Gastrocnemius medialis (tissue), 4 donors: ENCODE data around the gene SLC24A3. TPM values are rescaled to one million over a fixed set of nuclear protein-coding genes. Genes with fewer than 3 reads are reported as not detected.

Experiments used
- ATAC-seq, 2 donors: fragments of 150-250 bp; one replicate each; pipeline ENCODE4 v1.9.1; 2016
- DNase-seq, 2 donors: peaks; one replicate each; pipeline ENCODE4 v3.0.0-alpha.2; 2019
- H3K27ac ChIP-seq, 4 donors: fragments of 200-600 bp; sonication (generic); 1 replicate in 1 of 4; 2 replicates in 3 of 4; pipeline ENCODE4 v1.5.1; 2016 to 2018; ENCODE audit warnings: mild to moderate bottlenecking in 2 of 4, moderate library complexity in 1 of 4
- H3K27me3 ChIP-seq, 3 donors: fragments of 200-600 bp; sonication (generic) in 2 of 3; 1 replicate in 1 of 3; 2 replicates in 2 of 3; pipeline versions ENCODE4 v1.5.1 to v1.6.0; 2016 to 2019; ENCODE audit warnings: mild to moderate bottlenecking in 1 of 3, moderate library complexity in 1 of 3
- H3K36me3 ChIP-seq, 2 donors: fragments of 200-600 bp; sonication (generic) in 1 of 2; one replicate each; pipeline ENCODE4 v1.5.1; 2017 to 2018
- H3K4me1 ChIP-seq, 2 donors: fragments of 200-600 bp; sonication (generic) in 1 of 2; one replicate each; pipeline ENCODE4 v1.5.1; 2016 to 2017; ENCODE audit warnings: mild to moderate bottlenecking in 2 of 2
- H3K4me3 ChIP-seq, 4 donors: fragments of 200-600 bp; sonication (generic) in 3 of 4; 1 replicate in 1 of 4; 2 replicates in 3 of 4; pipeline ENCODE4 v1.5.1; 2016 to 2019; ENCODE audit warnings: mild to moderate bottlenecking in 2 of 4
- H3K9me3 ChIP-seq, 3 donors: fragments of 200-600 bp; sonication (generic) in 2 of 3; 1 replicate in 1 of 3; 2 replicates in 2 of 3; pipeline ENCODE4 v1.5.1; 2016 to 2019
- POLR2A ChIP-seq, 2 donors: fragments of 450-650 bp; IDR thresholded peaks; one replicate each; pipeline ENCODE4 v1.6.1; 2017; ENCODE audit warnings: antibody characterized with exemption in 2 of 2, mild to moderate bottlenecking in 2 of 2, moderate library complexity in 2 of 2
- in situ Hi-C, 4 donors: fragments of 200-750 bp; cut with MboI; loops; one replicate each; pipeline versions ENCODE4 v1.15.0 to v1.8.0; 2017; ENCODE audit warnings: low sequenced_read_pairs in 4 of 4
- intact Hi-C: fragments of 100-400 bp; cut with DNase I; formaldehyde crosslinking; loops from one replicate; pipeline ENCODE4 v1.15.1; 2023; ENCODE audit warnings: low total_unique reads
- total RNA-seq, 4 donors: library from RNA; depleted of rRNA; stranded (reverse); fragments of >200 nt; gene quantifications; one replicate each; pipeline versions ENCODE4 v1.1.0 to v1.2.3, GENCODE V29; 2016
- TF ChIP-seq, protein P1 (sequence below), 5 experiments: fragments of 450-650 bp in 3 of 5; fragments of 200-600 bp in 2 of 5; sonication (generic) in 2 of 5; IDR thresholded peaks in 4 of 5; conservative IDR thresholded peaks in 1 of 5; 1 replicate in 4 of 5; 2 replicates in 1 of 5; pipeline ENCODE4 v1.5.1; 2016 to 2019; ENCODE audit warnings: antibody characterized with exemption in 5 of 5, mild to moderate bottlenecking in 3 of 5, moderate library complexity in 3 of 5

The SLC24A3 gene
- total RNA-seq, 4 donors from 2014 or later = 3.3 to 7.8 (median 6.7) TPM

DNA sequence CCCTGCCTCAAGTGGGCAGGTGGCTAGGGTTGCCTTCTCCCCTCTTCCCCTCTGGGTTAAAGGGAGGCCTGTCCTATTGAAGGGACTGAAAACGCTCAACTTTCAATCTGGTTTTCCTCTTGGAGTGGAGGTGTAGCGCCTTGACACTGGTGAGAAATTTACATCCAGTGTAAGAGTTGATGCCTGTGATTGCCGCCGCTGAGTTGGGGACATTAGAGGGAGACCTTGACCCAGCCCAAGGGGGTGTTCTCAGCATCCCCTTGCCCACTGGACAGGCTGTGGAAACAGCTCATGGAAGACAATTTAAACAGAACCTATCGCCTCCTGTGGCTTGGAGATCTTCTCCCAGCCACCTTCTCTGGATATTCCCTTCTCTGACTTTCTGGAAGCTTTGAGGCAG is 61.6 kb downstream of the SLC24A3 start:
- TF ChIP-seq, protein P1, sequence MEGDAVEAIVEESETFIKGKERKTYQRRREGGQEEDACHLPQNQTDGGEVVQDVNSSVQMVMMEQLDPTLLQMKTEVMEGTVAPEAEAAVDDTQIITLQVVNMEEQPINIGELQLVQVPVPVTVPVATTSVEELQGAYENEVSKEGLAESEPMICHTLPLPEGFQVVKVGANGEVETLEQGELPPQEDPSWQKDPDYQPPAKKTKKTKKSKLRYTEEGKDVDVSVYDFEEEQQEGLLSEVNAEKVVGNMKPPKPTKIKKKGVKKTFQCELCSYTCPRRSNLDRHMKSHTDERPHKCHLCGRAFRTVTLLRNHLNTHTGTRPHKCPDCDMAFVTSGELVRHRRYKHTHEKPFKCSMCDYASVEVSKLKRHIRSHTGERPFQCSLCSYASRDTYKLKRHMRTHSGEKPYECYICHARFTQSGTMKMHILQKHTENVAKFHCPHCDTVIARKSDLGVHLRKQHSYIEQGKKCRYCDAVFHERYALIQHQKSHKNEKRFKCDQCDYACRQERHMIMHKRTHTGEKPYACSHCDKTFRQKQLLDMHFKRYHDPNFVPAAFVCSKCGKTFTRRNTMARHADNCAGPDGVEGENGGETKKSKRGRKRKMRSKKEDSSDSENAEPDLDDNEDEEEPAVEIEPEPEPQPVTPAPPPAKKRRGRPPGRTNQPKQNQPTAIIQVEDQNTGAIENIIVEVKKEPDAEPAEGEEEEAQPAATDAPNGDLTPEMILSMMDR (IDR thresholded peaks at IDR 0.05 in 4 of 5, conservative IDR thresholded peaks at IDR 0.05 in 1 of 5) = no peak
- TF ChIP-seq POLR2A (IDR thresholded peaks at IDR 0.05) = no peak
- H3K9me3 ChIP-seq = no peaks in the 10 kb centered on the region
- H3K27ac ChIP-seq = no peak overlapping the region
- no peak overlapping the region for H3K4me3 ChIP-seq
- H3K27me3 ChIP-seq = no peaks in the 10 kb centered on the region
- H3K4me1 ChIP-seq = peaks cover 13 to 21% of the 10 kb centered on the region in 2 donors
- DNase-seq = no peak
- no peak for ATAC-seq
- H3K36me3 ChIP-seq = no peaks in the 10 kb centered on the region
- in situ Hi-C loops (no loop called here), intact Hi-C loops (no loop called here)

DNA sequence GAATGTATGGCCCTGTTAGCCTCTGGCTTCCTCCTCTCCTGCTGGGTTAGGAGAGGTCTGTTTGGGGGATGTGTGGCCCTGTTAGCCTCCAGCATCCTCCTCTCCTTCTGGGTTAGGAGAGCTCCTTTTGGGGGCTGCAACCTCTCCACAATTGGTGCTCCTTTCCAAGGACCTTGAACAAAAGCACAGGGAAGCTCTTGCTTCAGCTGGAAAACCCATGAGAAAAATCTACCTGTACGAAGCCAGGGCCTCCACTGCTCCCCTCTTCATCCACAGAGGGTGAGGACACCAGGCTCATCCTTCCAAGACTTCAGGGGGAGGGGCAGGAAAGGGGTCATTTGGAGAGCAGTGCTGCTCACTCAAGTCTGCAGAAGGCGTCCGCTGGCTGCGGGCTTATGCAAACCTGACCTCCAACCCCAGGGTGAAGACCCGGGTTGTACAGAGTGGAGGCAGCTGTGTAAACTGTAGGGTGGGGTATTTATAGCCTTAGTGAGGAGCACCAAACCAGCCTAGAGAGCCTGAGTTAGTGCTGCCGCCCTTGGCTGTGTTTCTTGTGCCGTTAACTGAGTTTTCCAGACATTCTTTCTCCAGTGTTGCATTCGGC is 62.1 kb downstream of the SLC24A3 start:
- ATAC-seq = peak; percentile 32 to 37
- intact Hi-C loops = no loop called here

DNA sequence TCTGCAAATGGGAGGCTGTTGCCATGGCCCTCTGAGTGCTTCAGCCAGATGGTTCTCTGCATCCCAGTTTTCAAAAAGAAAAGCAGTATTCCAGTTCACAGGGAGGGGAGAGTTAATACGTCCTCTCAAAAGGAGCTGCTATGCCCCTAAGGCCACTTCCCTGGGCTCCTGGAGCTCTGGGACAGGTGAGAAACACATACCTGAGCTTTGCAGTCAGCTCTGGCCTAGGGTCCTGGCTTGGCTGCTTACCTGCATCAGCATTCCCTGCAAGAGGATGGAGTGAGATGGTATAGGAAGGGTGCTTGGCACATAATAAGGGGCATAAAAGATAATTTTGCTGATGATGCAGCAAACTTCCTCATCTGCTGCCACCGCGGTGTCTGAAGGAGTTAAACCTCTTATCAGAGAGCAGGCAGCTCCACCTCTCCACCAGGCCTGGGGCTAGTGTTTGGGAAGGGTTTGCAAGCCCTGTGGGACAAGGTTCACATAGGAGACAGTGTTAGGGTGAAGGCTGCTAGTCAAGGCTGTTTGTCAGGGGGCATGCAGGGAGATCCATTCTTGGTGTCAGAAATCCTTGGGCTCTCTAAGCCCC is 62.7 kb downstream of the SLC24A3 start:
- DNase-seq (no peak), ATAC-seq (peak in 1 of 2 donors; percentile 27)
- no peaks in the 10 kb centered on the region for H3K27me3 ChIP-seq
- TF ChIP-seq, protein P1 (IDR thresholded peaks at IDR 0.05 in 4 of 5, conservative IDR thresholded peaks at IDR 0.05 in 1 of 5) = no peak
- TF ChIP-seq POLR2A (IDR thresholded peaks at IDR 0.05) = no peak
- H3K27ac ChIP-seq = peak overlapping the region; percentile 32 to 73 (median 61)
- H3K4me1 ChIP-seq = peaks cover 13 to 21% of the 10 kb centered on the region in 2 donors
- H3K9me3 ChIP-seq = no peaks in the 10 kb centered on the region
- in situ Hi-C loops (no loop called here), intact Hi-C loops (no loop called here)
- H3K4me3 ChIP-seq = no peak overlapping the region
- no peaks in the 10 kb centered on the region for H3K36me3 ChIP-seq

More for the DNA sequence above, 62.1 kb downstream of the SLC24A3 start:
- H3K4me3 ChIP-seq = no peak overlapping the region
- H3K9me3 ChIP-seq = no peaks in the 10 kb centered on the region
- in situ Hi-C loops = no loop called here
- H3K27ac ChIP-seq = peak overlapping the region in 3 of 4 donors; percentile 32 to 67 (median 55)
- TF ChIP-seq, protein P1 (IDR thresholded peaks at IDR 0.05 in 4 of 5, conservative IDR thresholded peaks at IDR 0.05 in 1 of 5) = no peak
- TF ChIP-seq POLR2A (IDR thresholded peaks at IDR 0.05) = no peak
- no peaks in the 10 kb centered on the region for H3K36me3 ChIP-seq
- H3K27me3 ChIP-seq = no peaks in the 10 kb centered on the region
- H3K4me1 ChIP-seq = peaks cover 13 to 21% of the 10 kb centered on the region in 2 donors
- peak in 1 of 2 donors; percentile 23 for DNase-seq

DNA sequence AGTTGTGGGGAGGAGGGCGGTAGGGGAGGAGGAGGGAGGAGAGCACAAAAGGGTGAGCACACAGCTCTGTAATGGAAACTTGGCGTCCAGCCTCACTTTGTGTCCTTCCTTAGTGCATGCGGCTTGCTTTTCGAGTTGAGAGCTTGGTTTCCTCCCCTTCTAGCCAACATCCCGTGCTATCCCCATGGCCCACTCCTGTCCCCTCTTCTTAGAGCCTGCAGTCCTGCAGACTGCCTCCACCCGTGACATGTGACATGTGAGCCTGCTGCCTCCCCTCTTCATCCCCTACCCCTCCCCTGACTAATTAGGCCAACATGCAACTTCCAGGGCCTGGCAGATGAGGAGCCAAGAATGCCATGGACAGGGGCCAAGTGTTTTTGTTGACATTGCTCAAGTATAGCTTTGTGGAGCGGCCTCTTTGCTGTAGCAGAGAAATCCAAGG is 63.2 kb downstream of the SLC24A3 start:
- DNase-seq = peak; percentile 38 to 49
- peak overlapping the region; percentile 51 to 73 (median 61) for H3K27ac ChIP-seq
- H3K9me3 ChIP-seq = no peaks in the 10 kb centered on the region
- in situ Hi-C loops (no loop called here), intact Hi-C loops (no loop called here)
- H3K4me1 ChIP-seq = peaks cover 13 to 21% of the 10 kb centered on the region in 2 donors
- ATAC-seq = peak; percentile 68 to 77
- H3K4me3 ChIP-seq = no peak overlapping the region
- no peaks in the 10 kb centered on the region for H3K27me3 ChIP-seq
- TF ChIP-seq, protein P1 (IDR thresholded peaks at IDR 0.05 in 4 of 5, conservative IDR thresholded peaks at IDR 0.05 in 1 of 5) = no peak
- no peak for TF ChIP-seq POLR2A (IDR thresholded peaks at IDR 0.05)
- H3K36me3 ChIP-seq = no peaks in the 10 kb centered on the region
